ENCODE results near the gene MRPL20. TPM values are rescaled to one million over a fixed set of nuclear protein-coding genes. Genes with fewer than 3 reads are reported as not detected.
"Not testable (repeated sequence)": the region's sequence is repeated elsewhere in the genome, so short reads cannot be mapped to it uniquely, and the experiment has no call there.

Gene MRPL20
- total RNA-seq, 1 experiment from 2014 or later, result 243 TPM

DNA sequence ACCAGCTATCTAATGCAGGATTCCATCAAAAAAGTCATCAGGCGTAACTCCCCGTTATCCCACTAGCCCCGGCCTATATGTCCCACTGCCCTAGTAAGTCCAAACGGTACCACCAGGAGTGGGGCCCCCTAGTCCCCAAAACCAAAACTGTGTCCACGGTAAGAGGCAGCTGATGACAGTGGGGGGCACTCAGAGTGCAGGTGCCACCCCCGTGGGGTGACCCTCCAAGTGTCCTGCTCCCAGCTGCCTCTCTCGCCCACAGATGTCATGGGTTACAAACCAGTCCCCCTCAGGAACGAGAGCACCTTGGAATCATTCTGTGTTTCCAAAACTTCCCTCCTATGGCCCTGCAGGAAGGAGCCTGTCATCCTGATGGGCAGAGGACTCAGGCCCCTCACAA, 21.2 kb downstream of the MRPL20 start:
- no peak for DNase-seq (ENCODE audit: low spot score)

DNA sequence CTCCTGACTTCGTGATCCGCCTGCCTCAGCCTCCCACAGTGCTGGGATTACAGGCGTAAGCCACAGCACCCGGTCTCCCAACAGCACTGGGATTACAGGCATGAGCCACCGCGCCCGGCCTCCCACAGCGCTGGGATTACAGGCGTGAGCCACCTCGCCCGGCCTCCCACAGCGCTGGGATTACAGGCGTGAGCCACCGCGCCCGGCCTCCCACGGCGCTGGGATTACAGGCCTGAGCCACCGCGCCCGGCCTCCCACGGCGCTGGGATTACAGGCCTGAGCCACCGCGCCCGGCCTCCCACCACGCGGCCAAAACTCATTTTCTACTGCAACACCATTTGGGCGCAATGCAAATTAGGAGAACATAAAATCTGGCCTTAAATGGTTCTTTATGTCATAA, 21.8 kb downstream of the MRPL20 start:
- not testable (repeated sequence) for DNase-seq (ENCODE audit: low spot score)

DNA sequence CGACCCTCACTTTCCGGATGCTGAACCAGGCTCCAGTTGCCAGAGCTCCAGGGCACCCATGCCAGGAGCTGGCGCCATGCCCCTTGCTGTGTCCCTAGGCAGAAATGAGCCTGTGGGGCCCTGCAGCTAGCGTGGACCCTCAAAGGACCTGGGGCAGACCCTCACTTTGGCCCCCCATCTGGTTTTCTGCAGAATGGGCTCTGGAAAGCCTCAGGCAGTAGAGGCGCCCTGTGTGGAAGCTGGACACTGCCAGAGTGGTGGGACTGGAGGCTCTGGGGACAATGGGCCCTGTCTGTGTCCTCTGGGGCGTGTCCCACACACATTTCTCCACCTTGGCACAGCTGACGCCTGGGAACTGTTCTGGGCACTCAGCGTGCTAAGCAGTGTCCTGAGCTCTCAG, 25.8 kb downstream of the MRPL20 start:
- DNase-seq (ENCODE audit: low spot score), result no peak

DNA sequence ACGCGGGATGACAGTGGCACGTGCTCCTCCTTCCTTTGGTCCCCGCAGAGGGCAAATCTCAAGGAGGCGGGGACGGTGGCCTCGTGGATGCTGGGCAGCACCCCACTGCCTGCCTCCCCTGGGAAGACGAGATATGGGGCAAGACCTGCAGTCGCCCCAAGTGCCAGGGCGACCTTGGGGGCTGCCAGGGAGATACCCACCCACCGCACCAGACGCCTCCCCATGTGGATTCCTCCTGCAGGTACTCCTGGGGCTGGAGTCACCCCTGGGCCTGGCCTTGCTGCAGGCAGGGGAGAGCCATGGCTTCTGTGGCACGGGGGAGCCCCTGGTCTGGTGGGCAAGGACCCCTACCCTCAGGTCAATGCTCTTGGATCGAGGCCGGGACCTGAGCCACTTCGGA, 26.2 kb downstream of the MRPL20 start:
- DNase-seq (ENCODE audit: low spot score), result no peak

DNA sequence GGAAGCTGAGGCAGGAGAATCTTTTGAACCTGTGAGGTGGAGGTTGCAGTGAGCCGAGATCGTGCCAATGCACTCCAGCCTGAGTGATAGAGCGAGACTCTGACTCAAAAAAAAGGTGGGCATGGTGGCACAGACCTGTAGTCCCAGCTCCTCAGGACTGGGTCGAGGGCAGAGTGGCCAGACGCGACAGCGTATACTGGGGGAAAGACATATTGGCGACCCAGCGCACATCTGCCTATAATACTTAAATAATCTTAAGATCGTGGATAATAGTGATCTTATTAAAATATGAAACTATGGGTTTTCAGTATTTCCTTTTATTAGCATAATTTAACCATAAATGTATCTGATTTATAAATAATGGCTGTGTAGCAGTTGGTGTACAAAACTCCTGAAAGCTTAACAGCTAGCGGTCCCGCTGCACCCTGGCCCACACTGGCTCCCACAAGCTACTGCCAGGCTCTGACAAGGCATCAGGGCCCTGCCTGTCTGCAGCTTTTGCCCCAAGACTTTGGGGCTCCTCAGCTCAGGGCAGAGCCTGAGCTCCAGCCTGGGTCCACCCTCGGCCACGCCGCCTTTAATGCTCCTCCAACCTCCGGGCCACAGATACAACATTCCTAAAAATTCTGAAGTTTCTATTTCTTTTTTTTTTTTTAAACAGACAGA, 29.4 kb downstream of the MRPL20 start:
- no peak for DNase-seq (ENCODE audit: low spot score)

- DNase-seq (ENCODE audit: low spot score), result no peak
Measured at GRCh38 chr1:1376551-1377226, 30.4 kb downstream of the MRPL20 start.

GRCh38 chr1:1374929-1375662, 32.0 kb downstream of the MRPL20 start, which contains the start of gene AURKAIP1:
TSS of gene AURKAIP1 (minus strand) at chr1:1375207. CDS start at chr1:1374756, 451 bp downstream.
- DNase-seq (ENCODE audit: low spot score), result peak; percentile 100

- no peak for DNase-seq (ENCODE audit: low spot score)
Measured at GRCh38 chr1:1374589-1374928, 32.5 kb downstream of the MRPL20 start.

DNA sequence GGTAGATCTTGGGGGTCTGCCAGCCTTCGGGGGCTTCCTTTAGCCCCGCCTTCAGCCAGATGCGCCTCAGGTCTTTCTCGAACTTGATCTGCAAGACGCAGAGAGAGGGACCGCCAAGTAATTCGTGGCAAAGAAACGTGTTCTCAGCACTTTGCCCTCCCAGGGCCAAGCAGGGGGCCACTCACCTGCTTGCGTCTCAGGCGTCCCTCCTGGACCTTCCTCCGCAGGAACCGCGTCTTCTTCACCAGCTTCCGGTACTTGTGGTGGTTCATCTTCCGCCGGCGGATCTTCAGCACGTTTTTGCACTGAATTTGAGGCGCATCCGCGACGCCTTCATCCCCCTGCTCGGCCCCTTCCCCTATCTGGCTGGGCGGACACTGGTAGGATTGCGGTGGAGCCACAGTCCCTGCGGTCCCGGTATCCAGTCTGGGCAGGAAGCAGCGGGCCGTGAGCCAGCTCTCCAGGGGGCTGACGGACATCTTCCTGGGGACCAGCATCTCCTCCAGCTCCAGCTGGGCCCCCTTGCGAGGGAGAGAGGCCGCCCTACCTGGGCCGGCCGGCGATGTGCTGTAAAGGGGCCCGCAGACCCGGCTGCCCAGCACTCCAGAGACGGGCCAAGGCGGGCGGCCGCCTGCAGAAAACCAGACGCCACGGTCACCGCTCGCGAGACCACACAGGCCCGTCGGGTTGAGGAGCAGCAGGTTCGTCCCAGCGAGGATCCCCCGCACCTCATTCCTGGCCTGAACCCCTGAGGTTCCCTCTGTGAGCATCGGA, 33.1 kb downstream of the MRPL20 start:
- DNase-seq (ENCODE audit: low spot score), result no peak

DNA sequence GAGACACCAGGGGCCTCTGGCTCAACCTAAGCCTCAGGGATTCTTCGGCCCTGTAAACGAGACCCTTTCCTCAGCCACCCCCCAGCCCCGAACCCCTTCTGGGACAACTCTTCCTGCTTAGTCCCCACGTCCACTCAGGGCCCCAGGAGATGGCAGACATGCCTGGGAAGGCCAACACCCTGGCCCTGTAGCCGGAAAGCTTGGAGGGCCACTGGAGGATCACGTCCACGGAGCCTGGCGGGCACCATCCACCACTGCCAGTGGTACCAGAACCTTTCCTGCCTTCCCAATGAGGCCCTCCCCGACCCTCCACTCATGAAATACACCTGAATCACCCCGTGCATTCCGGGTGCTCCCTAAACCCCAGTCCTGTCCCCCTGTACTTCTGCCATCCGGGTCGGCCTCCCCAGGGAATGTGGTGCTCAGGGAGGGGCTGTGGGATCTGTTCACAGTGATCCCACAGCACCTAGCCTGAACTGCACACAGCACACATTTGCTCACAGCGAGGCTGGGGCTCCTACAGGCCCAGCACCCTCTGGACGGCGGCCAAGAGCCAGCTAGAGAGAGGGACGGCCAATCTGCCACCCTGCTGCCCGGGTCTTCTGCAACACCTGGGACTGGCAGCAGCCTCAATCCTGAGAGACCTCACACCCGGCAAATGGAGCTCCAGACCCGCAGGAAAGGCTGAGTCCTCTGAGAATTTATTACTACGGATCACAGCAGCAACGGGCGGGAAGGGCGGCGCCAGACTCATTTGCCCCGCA, 33.9 kb downstream of the MRPL20 start:
- no peak for DNase-seq (ENCODE audit: low spot score)

DNA sequence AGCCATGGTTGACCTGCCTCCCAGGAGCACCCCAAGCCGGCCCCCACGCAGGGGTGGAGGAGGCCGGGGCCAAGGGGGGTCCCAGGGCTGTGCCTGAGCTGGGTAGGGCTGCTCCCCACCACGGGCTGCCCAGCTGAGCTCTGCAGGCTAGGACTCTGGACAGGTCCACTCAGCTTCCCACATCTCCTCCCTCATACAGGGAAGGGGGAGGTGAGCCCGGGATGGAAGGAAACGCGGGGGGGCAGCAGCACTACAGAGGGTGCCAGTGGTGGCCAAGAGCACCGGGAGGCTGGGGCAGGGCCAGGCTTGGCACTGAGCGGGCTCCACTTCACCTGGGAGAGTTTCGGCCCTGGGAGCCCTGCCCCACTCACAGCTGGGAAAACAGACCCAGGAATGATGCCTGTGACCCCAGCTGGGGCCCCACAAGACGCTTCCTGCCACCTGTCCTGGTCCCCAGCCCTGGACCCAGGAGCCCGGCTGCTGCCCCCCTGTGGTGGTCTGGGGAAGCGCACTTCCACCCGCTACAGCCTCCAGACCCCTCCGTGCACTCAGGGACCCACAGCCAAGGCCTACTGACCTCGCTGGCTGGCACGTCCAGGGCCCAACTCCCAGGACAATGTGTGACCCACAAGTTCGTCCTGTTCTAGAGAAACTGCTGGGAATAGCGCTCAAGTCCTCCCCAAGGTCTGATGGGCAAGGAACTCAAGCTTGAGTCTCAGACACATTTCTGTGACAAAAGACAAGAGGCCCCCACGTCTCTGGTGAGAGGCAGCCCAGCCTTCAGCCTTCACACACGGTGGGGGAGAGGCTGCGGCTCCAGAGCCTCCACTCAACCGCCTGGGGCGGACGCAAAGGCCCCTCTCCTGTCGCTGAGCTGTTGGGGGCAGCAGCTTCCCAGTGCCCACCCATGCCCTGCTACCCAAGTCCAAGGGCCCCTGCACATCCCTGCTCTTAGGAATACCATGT, 35.1 kb downstream of the MRPL20 start:
- no peak for DNase-seq (ENCODE audit: low spot score)

DNA sequence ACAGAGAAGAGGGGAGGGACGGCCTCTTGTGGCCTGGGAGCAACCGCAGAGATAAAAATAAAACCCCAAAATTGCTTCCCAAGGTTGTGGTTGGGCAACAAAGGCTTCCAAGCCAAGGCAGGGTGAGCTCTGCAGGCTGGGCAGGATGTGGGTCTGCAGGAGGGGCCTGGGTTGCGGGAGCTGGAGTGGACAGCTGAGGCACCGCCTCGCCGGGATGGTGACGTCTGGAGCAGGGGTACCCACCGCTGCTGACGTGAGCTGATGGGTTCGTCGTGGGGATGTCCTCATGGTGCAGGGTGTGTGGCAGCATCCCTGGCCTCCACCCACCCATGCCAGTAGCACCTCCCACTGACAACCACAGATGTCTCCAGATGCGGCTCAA, 35.7 kb downstream of the MRPL20 start:
- DNase-seq (ENCODE audit: low spot score), result no peak

GRCh38 chr1:1370771-1371300, 36.3 kb downstream of the MRPL20 start:
- no peak for DNase-seq (ENCODE audit: low spot score)

GRCh38 chr1:1370094-1370493, 37.0 kb downstream of the MRPL20 start:
- not testable (repeated sequence) for DNase-seq (ENCODE audit: low spot score)

DNA sequence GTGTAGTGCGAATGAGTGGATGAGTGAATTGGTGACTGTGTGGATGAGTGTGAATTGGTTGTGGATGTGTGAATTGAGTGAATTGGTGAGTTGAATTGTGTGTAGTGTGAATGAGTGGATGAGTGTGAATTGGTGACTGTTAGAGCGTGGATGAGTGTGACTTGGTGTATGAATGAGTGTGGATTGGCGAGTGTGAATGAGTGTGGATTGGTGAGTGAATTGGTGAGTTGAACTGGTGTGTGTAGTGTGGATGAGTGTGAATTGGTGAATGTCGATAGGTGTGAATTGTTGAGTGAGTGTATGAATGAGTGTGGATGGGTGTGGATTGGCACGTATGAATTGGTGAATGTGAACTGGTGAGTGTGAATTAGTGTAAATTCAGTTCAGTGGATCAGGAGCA, 39.8 kb downstream of the MRPL20 start:
- DNase-seq (ENCODE audit: low spot score), result no peak

DNA sequence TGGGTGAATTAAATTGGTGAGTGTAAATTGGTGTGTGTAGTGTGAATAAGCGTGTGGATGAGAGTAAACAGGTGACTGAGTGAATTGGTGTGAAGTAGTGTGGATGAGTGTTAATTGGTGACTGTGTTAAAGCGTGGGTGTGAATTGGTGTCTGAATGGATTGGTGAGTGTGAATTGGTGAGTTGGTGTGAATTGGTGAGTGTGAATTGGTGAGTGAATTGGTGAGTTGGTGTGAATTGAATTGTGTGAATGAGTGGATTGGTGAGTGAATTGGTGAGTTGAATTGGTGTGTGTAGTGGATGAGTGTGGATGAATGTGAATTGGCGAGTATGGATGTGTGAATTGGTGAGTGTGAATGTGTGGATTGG, 40.4 kb downstream of the MRPL20 start:
- DNase-seq (ENCODE audit: low spot score), result no peak

DNA sequence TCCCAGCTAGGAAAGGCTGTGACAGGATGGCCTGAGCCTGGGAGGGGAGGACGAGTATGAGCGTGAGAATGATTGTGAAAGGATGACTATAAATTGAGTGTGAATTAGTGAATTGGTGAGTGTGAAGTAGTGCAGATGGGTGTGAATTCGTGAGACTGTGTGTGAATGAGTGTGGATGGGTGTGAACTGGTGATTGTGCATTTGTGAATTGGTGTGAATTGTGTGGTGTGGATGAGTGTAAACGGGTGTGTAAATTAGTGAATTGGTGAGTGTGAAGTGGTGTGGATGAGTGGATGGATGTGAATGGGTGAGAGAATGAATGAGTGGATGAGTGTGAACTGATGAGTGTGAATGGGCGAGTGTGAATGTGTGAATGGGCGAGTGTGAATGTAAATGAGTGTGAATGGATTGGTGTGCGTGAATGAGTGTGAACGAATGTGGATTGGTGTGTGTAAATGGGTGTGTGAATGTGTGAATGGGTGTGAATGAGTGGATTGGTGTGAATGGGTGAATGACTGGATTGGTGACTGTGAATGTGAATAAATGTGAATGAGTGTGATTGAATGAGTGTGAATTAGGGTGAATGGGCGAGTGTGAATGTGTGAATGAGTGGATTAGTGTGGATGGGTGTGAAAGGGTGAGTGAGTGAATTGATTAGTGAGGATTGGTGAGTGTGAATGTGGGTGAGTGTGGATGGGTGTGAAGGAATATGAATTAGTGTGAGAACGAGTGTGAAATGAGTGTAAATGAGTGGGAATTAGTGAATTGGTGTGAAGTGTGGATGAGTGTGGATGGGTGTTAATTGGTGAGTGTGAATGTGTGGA, 41.0 kb downstream of the MRPL20 start:
- no peak for DNase-seq (ENCODE audit: low spot score)

GRCh38 chr1:1364266-1364665, 42.8 kb downstream of the MRPL20 start:
- DNase-seq (ENCODE audit: low spot score), result no peak

DNA sequence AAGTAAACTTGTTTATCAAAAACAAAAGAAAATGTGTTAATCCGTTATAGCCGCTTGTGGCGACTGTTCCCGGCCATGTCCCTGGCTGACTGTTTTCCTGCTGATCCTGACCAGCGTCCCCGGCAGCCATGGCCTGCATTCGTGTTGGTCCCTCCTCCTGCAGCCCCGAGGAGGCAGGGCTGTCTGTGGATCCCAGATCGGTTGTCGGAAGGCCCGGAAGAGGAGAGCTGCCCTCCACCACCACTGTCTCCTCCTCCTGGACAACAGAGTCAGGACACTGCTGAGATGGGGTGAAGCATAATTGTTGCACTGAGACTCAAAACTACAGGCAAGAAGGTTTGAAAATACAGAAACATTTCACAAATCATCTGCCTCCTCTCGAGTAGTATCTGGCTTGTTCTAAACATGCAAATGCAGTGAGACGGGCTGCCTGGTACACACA, 45.1 kb downstream of the MRPL20 start:
- no peak for DNase-seq (ENCODE audit: low spot score)
